Measurements from ENCODE around the gene CENPA.

Gene CENPA

DNA sequence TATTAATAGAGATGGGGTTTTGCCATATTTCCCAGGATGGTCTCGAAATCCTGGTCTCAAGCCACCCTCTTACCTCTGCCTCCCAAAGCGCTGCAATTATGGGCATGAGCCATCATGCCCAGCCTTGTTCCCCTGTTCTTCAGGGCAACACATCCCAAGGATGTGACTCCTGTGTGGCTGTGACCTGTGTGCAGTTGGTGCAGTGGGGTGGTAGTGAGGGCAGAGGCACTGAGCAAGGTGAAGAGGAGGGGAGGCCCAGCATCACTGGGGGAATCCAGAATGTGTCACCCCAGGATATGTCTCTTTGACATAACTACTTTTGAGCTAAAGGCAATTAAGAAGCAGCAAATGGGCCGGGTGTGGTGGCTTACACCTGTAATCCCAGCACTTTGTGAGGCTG is 23.4 kb downstream of the CENPA start:
- TF ChIP-seq, protein P1, sequence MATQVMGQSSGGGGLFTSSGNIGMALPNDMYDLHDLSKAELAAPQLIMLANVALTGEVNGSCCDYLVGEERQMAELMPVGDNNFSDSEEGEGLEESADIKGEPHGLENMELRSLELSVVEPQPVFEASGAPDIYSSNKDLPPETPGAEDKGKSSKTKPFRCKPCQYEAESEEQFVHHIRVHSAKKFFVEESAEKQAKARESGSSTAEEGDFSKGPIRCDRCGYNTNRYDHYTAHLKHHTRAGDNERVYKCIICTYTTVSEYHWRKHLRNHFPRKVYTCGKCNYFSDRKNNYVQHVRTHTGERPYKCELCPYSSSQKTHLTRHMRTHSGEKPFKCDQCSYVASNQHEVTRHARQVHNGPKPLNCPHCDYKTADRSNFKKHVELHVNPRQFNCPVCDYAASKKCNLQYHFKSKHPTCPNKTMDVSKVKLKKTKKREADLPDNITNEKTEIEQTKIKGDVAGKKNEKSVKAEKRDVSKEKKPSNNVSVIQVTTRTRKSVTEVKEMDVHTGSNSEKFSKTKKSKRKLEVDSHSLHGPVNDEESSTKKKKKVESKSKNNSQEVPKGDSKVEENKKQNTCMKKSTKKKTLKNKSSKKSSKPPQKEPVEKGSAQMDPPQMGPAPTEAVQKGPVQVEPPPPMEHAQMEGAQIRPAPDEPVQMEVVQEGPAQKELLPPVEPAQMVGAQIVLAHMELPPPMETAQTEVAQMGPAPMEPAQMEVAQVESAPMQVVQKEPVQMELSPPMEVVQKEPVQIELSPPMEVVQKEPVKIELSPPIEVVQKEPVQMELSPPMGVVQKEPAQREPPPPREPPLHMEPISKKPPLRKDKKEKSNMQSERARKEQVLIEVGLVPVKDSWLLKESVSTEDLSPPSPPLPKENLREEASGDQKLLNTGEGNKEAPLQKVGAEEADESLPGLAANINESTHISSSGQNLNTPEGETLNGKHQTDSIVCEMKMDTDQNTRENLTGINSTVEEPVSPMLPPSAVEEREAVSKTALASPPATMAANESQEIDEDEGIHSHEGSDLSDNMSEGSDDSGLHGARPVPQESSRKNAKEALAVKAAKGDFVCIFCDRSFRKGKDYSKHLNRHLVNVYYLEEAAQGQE (IDR thresholded peaks at IDR 0.05; ENCODE audit: low read depth) = no peak
- TF ChIP-seq NFIC (IDR thresholded peaks at IDR 0.05) (no peak), EP300 (IDR thresholded peaks at IDR 0.05; ENCODE audit: borderline replicate concordance) (no peak), TEAD4 (IDR thresholded peaks at IDR 0.05) (no peak), CREB1 (IDR thresholded peaks at IDR 0.05; ENCODE audit: low read depth) (no peak), ZBTB7A (IDR thresholded peaks at IDR 0.05; ENCODE audit: low read depth) (no peak)
- TF ChIP-seq, protein P2, sequence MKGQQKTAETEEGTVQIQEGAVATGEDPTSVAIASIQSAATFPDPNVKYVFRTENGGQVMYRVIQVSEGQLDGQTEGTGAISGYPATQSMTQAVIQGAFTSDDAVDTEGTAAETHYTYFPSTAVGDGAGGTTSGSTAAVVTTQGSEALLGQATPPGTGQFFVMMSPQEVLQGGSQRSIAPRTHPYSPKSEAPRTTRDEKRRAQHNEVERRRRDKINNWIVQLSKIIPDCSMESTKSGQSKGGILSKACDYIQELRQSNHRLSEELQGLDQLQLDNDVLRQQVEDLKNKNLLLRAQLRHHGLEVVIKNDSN (IDR thresholded peaks at IDR 0.05) = no peak

DNA sequence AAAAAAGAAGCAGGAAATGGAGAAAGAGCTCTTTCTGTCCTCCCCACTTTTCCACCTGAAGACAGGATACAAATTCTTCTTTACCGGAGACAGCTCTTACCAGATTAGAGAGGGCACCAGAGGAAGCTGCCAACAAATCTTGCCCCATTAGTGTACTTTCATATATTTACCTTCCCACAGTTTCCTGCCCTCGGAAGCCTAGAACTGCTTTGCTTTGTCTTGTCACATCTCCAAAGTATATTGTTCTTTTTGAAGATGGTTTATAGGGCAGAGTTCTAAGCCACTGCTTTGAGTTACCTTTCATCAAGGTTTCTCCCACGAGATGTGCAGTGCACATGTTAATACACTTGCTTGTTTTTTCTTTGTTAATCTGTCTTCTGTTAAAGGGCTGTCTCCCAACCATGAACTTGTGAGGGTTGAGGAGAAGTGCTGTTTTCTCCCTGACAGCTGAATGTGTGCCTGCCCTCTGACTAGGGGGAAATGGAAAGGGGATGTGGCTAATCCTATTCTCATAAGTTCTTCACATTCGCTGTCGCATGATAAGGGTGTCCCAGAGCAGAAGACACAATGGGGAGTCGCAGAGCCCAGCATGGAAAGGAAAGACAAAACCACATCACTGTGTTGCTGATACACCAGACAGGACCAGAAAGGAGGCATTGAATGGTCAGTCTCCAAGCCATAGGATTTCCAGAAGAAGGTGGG is 24.2 kb downstream of the CENPA start:
- TF ChIP-seq RAD21 (IDR thresholded peaks at IDR 0.05; ENCODE audit: low read depth) (no peak), CREB1 (IDR thresholded peaks at IDR 0.05; ENCODE audit: low read depth) (no peak), TEAD4 (IDR thresholded peaks at IDR 0.05) (no peak), EP300 (IDR thresholded peaks at IDR 0.05; ENCODE audit: borderline replicate concordance) (no peak), FOXM1 (IDR thresholded peaks at IDR 0.05; ENCODE audit: borderline replicate concordance, low read depth) (no peak), YY1 (IDR thresholded peaks at IDR 0.05; ENCODE audit: low read depth) (no peak)
- TF ChIP-seq, protein P3, sequence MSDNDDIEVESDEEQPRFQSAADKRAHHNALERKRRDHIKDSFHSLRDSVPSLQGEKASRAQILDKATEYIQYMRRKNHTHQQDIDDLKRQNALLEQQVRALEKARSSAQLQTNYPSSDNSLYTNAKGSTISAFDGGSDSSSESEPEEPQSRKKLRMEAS (IDR thresholded peaks at IDR 0.05) = no peak
- TF ChIP-seq, protein P2 (IDR thresholded peaks at IDR 0.05) = no peak

DNA sequence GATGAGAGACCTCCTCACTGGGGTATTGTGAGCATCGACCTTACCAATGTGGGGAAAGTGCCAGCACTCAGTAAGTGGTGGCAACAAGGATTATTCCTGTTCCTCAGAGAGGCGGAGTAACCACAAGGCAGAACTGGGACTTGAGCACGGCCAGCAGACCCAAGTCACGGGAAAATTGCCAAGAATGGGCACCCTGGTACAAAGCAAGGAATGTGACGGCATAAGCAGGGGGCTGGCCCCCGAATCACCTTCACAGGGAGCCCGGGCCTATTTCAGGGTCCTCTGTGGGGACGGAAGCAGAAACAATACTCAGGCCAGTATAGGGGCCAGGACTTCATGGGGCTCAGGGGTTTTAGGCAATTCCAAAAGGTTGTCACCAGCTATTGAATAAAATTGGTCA is 25.4 kb downstream of the CENPA start:
- TF ChIP-seq YY1 (IDR thresholded peaks at IDR 0.05; ENCODE audit: low read depth) = no peak
- no peak for TF ChIP-seq EGR1 (IDR thresholded peaks at IDR 0.05)
- TF ChIP-seq NFIC (IDR thresholded peaks at IDR 0.05) = no peak
- no peak for TF ChIP-seq TAF1 (IDR thresholded peaks at IDR 0.05; ENCODE audit: low read depth)
- TF ChIP-seq ZBTB7A (IDR thresholded peaks at IDR 0.05; ENCODE audit: low read depth) = no peak
- no peak for TF ChIP-seq CREB1 (IDR thresholded peaks at IDR 0.05; ENCODE audit: low read depth)
- no peak for TF ChIP-seq EP300 (IDR thresholded peaks at IDR 0.05; ENCODE audit: borderline replicate concordance)
- TF ChIP-seq TCF12 (IDR thresholded peaks at IDR 0.05; ENCODE audit: low read depth) = no peak
- TF ChIP-seq, protein P3 (IDR thresholded peaks at IDR 0.05) = no peak
- TF ChIP-seq FOXM1 (IDR thresholded peaks at IDR 0.05; ENCODE audit: borderline replicate concordance, low read depth) = no peak
- no peak for TF ChIP-seq TEAD4 (IDR thresholded peaks at IDR 0.05)
- TF ChIP-seq RAD21 (IDR thresholded peaks at IDR 0.05; ENCODE audit: low read depth) = no peak
- no peak for TF ChIP-seq CEBPB (IDR thresholded peaks at IDR 0.05)
- TF ChIP-seq, protein P2 (IDR thresholded peaks at IDR 0.05) = no peak
- TF ChIP-seq, protein P1 (IDR thresholded peaks at IDR 0.05; ENCODE audit: low read depth) = no peak

DNA sequence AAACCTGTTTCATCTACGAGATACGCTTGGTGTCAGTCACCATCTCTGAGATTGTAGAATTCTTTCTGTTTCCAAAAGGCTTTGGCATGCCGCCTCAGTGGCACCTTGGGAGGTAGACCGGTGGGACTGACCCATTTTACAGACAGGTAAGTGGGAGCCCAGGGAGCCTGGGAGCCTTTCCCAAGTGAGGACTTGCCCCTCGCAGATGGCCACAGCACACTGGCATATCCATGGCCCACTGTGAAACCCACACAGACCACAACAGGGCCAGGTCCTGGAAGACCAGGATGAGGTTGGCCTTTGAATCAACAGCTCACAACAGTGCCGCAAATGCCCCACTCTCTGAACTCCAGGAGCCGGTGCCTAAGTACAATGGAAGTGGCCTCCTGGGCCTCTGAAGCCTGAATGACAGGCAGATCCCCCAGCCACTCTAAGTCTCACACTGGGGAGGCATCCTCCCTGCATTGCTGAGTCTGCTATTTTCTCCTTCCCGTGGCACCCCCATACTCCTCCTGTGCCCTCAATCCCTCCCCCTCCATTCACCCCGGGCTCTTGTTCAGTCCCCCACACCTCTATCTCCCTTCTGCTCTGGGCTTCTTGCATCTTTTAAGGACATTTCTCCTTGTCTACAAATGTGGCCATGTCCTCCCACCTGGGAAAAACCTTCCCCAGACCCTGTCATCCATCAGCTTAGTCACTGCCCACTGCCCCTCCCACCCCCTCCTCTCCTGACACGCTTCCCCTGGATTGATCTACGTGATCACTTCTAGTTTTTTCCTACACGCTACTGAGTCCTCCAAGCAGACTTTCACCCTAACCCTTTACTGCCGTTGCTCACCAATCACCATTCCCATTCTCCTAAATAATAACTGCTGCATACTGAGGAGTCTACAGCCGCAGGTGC is 26.2 kb downstream of the CENPA start:
- no peak for TF ChIP-seq CEBPB (IDR thresholded peaks at IDR 0.05)
- TF ChIP-seq TCF12 (IDR thresholded peaks at IDR 0.05; ENCODE audit: low read depth) = no peak
- no peak for TF ChIP-seq ZBTB7A (IDR thresholded peaks at IDR 0.05; ENCODE audit: low read depth)
- no peak for TF ChIP-seq YY1 (IDR thresholded peaks at IDR 0.05; ENCODE audit: low read depth)
- TF ChIP-seq TEAD4 (IDR thresholded peaks at IDR 0.05) = no peak
- TF ChIP-seq, protein P2 (IDR thresholded peaks at IDR 0.05) = no peak
- TF ChIP-seq, protein P3 (IDR thresholded peaks at IDR 0.05) = no peak
- no peak for TF ChIP-seq FOXM1 (IDR thresholded peaks at IDR 0.05; ENCODE audit: borderline replicate concordance, low read depth)
- TF ChIP-seq TAF1 (IDR thresholded peaks at IDR 0.05; ENCODE audit: low read depth) = no peak
- no peak for TF ChIP-seq CREB1 (IDR thresholded peaks at IDR 0.05; ENCODE audit: low read depth)
- no peak for TF ChIP-seq NFIC (IDR thresholded peaks at IDR 0.05)
- TF ChIP-seq, protein P1 (IDR thresholded peaks at IDR 0.05; ENCODE audit: low read depth) = no peak
- no peak for TF ChIP-seq EP300 (IDR thresholded peaks at IDR 0.05; ENCODE audit: borderline replicate concordance)
- TF ChIP-seq EGR1 (IDR thresholded peaks at IDR 0.05) = no peak
- TF ChIP-seq RAD21 (IDR thresholded peaks at IDR 0.05; ENCODE audit: low read depth) = no peak
